Frontal cortex (tissue), 4 donors: ENCODE data around the gene RHOJ. TPM values are rescaled to one million over a fixed set of nuclear protein-coding genes. Genes with fewer than 3 reads are reported as not detected.
"Not testable (repeated sequence)": the region's sequence is repeated elsewhere in the genome, so short reads cannot be mapped to it uniquely, and the experiment has no call there.

ENCODE experiments used
- DNase-seq, 2 donors: peaks; one replicate each; pipeline ENCODE4 v3.0.0; 2012; ENCODE audit warnings: low spot score in 2 of 2
- FAIRE-seq: peaks from 2 replicates; lab custom pipeline; 2012; peaks lifted over from hg19 to GRCh38; lab: Jason Lieb, UNC
- total RNA-seq: library from RNA; depleted of rRNA; stranded (reverse); fragments of >200 nt; gene quantifications from one replicate; pipeline ENCODE4 v1.2.3, GENCODE V29; 2014
- donor health status: control.
- donor health status: control.
- donor health status: control.

The RHOJ gene
- total RNA-seq, 1 donor from 2014 or later: 4.5 TPM

GRCh38 chr14:63288853-63289252 is 84.6 kb downstream of the RHOJ start:
- FAIRE-seq (no peak), DNase-seq (no peak)

GRCh38 chr14:63290741-63291430 is 86.6 kb downstream of the RHOJ start:
- DNase-seq: no peak
- no peak for FAIRE-seq

GRCh38 chr14:63292805-63293204 is 88.6 kb downstream of the RHOJ start:
- DNase-seq: no peak
- no peak for FAIRE-seq

- DNase-seq (no peak), FAIRE-seq (no peak)
Measured at GRCh38 chr14:63295231-63295685, 91.0 kb downstream of the RHOJ start.

GRCh38 chr14:63296060-63296563 is 91.9 kb downstream of the RHOJ start:
- DNase-seq (no peak), FAIRE-seq (no peak)

- no peak for DNase-seq
- no peak for FAIRE-seq
Measured at GRCh38 chr14:63297372-63298063, 93.3 kb downstream of the RHOJ start.

GRCh38 chr14:63299351-63300110 is 95.3 kb downstream of the RHOJ start:
- no peak for DNase-seq

GRCh38 chr14:63300854-63301253 is 96.6 kb downstream of the RHOJ start:
- DNase-seq: no peak
- FAIRE-seq: no peak

More at GRCh38 chr14:63299351-63300110, 95.3 kb downstream of the RHOJ start:
- no peak for FAIRE-seq

GRCh38 chr14:63301891-63302534 is 97.8 kb downstream of the RHOJ start:
- no peak for DNase-seq
- no peak for FAIRE-seq

- DNase-seq, FAIRE-seq: not testable (repeated sequence)
Measured at GRCh38 chr14:63304429-63304828, 100.2 kb downstream of the RHOJ start.

- FAIRE-seq: no peak
- no peak for DNase-seq
Measured at GRCh38 chr14:63308723-63309317, 104.6 kb downstream of the RHOJ start.

- no peak for DNase-seq
- FAIRE-seq: no peak
Measured at GRCh38 chr14:63318835-63319234, 114.6 kb downstream of the RHOJ start, which contains the start of gene GPHB5. TSS of gene GPHB5 (minus strand) at chr14:63318935. CDS start at chr14:63317849, 1,086 bp downstream.

- no peak for FAIRE-seq
Measured at GRCh38 chr14:63322472-63322871, 118.2 kb downstream of the RHOJ start.

GRCh38 chr14:63322897-63323573 is 118.8 kb downstream of the RHOJ start:
- no peak for FAIRE-seq
- DNase-seq: no peak

More at GRCh38 chr14:63322472-63322871, 118.2 kb downstream of the RHOJ start:
- DNase-seq: no peak

- FAIRE-seq (no peak), DNase-seq (no peak)
Measured at GRCh38 chr14:63326840-63327239, 122.6 kb downstream of the RHOJ start.

GRCh38 chr14:63328787-63329737 is 124.8 kb downstream of the RHOJ start:
- DNase-seq: no peak

GRCh38 chr14:63342371-63342770 is 138.1 kb downstream of the RHOJ start:
- FAIRE-seq (no peak), DNase-seq (no peak)

More at GRCh38 chr14:63328787-63329737, 124.8 kb downstream of the RHOJ start:
- no peak for FAIRE-seq
